IMR-90 (cell line): Measurements from ENCODE around the gene FLVCR2. TPM values are rescaled to one million over a fixed set of nuclear protein-coding genes. Genes with fewer than 3 reads are reported as not detected.
A peak's percentile ranks its signal among the peaks of the same experiment; 100 is the strongest.

ENCODE experiments used
- ATAC-seq: fragments of 200-7000 bp; cut with Tn5 transposase; 2 replicates; pipeline ENCODE4 v1.9.1; 2020; ENCODE audit warnings: low read depth, mild to moderate bottlenecking, moderate library complexity
- BruUV-seq: library from RNA; stranded (reverse); fragments of 400-500 nt; replicated peaks from 2 replicates; lab custom pipeline; 2021; lab: Mats Ljungman, UMichigan
- CTCF ChIA-PET: fragments of 300-600 bp; formaldehyde crosslinking; extraction: SDS; loops from one replicate; lab custom pipeline; 2021; ENCODE audit warnings: antibody characterized with exemption; lab: Yijun Ruan, JAX
- POLR2A ChIA-PET: fragments of 300-600 bp; sonication (Branson Sonifier 250); formaldehyde crosslinking; loops from one replicate; lab custom pipeline; 2022; ENCODE audit warnings: antibody characterized with exemption; ENCODE audit not compliant: unreplicated experiment; lab: Charles Lee
- DNase-seq: peaks from one replicate; pipeline ENCODE4 v3.0.0; 2013
- H2AFZ ChIP-seq: replicated peaks from 2 replicates; pipeline ENCODE3; 2013; ENCODE audit warnings: low read length, mild to moderate bottlenecking; ENCODE audit not compliant: poor library complexity
- H2AK5ac ChIP-seq: 2 replicates; pipeline ENCODE4 v1.6.1; 2013; ENCODE audit warnings: low read depth, low read length, inconsistent platforms
- H2AK9ac ChIP-seq: replicated peaks from 2 replicates; pipeline ENCODE3; 2013; ENCODE audit warnings: mild to moderate bottlenecking, low read depth, low read length, moderate library complexity; ENCODE audit not compliant: poor library complexity
- H2BK120ac ChIP-seq: 2 replicates; pipeline ENCODE4 v1.6.1; 2013; ENCODE audit warnings: low read depth, low read length, inconsistent platforms
- H2BK15ac ChIP-seq: 3 replicates; pipeline ENCODE4 v1.6.1; 2013; ENCODE audit warnings: low read depth, low read length, inconsistent platforms
- H2BK20ac ChIP-seq: 2 replicates; pipeline ENCODE4 v1.6.1; 2013; ENCODE audit warnings: low read depth, mild to moderate bottlenecking, inconsistent platforms, low read length, moderate library complexity
- H2BK5ac ChIP-seq: 2 replicates; pipeline ENCODE4 v1.6.1; 2013; ENCODE audit warnings: mild to moderate bottlenecking, low read depth, low read length, inconsistent platforms; ENCODE audit not compliant: poor library complexity, severe bottlenecking
- H3K14ac ChIP-seq: replicated peaks from 2 replicates; pipeline ENCODE4 v1.6.1; 2013; ENCODE audit warnings: low read depth, low read length, inconsistent platforms
- H3K18ac ChIP-seq: 2 replicates; pipeline ENCODE4 v1.6.1; 2013; ENCODE audit warnings: low read depth, low read length, control low read depth
- H3K23ac ChIP-seq: 2 replicates; pipeline ENCODE4 v1.6.1; 2013; ENCODE audit warnings: low read depth, low read length, inconsistent platforms
- H3K27ac ChIP-seq: 2 replicates; pipeline ENCODE4 v1.5.1; 2013; ENCODE audit warnings: mild to moderate bottlenecking, control low read depth, low read length; ENCODE audit not compliant: insufficient read depth
- H3K27me3 ChIP-seq: 2 replicates; pipeline ENCODE4 v1.6.1; 2013; ENCODE audit warnings: low read length; ENCODE audit not compliant: control insufficient read depth, insufficient read depth
- H3K36me3 ChIP-seq: 2 replicates; pipeline ENCODE4 v1.6.1; 2013; ENCODE audit warnings: low read length, mixed read lengths; ENCODE audit not compliant: control insufficient read depth, insufficient read depth
- H3K4ac ChIP-seq: 2 replicates; pipeline ENCODE4 v1.6.1; 2013; ENCODE audit warnings: low read depth, low read length, inconsistent platforms
- H3K4me1 ChIP-seq: 2 replicates; pipeline ENCODE4 v1.6.1; 2013; ENCODE audit warnings: low read length, mixed read lengths; ENCODE audit not compliant: control insufficient read depth, insufficient read depth
- H3K4me2 ChIP-seq: 2 replicates; pipeline ENCODE4 v1.6.1; 2013; ENCODE audit warnings: low read depth, mild to moderate bottlenecking, control low read depth, low read length, moderate library complexity
- H3K4me3 ChIP-seq: 2 replicates; pipeline ENCODE4 v1.5.1; 2013; ENCODE audit warnings: low read depth, mild to moderate bottlenecking, control low read depth, low read length, moderate library complexity; ENCODE audit not compliant: insufficient read depth
- H3K56ac ChIP-seq: 2 replicates; pipeline ENCODE4 v1.6.1; 2013; ENCODE audit warnings: low read length, inconsistent platforms; ENCODE audit not compliant: insufficient read depth; ENCODE audit errors: extremely low read depth
- H3K79me1 ChIP-seq, 2 experiments: 2 replicates each; pipeline ENCODE4 v1.6.1; 2013; ENCODE audit warnings: low read length in 2 of 2, inconsistent platforms in 1 of 2, low read depth in 1 of 2
- H3K9ac ChIP-seq: 2 replicates; pipeline ENCODE4 v1.6.1; 2013; ENCODE audit warnings: low read depth, low read length, control low read depth
- H3K9me1 ChIP-seq: 2 replicates; pipeline ENCODE4 v1.6.1; 2013; ENCODE audit warnings: low read length, inconsistent platforms; ENCODE audit not compliant: insufficient read depth
- H3K9me3 ChIP-seq: 2 replicates; pipeline ENCODE4 v1.6.1; 2013; ENCODE audit warnings: low read length; ENCODE audit not compliant: control insufficient read depth, insufficient read depth
- H4K20me1 ChIP-seq: 2 replicates; pipeline ENCODE4 v1.6.1; 2013; ENCODE audit warnings: low read length, inconsistent platforms; ENCODE audit not compliant: insufficient read depth
- H4K5ac ChIP-seq: 2 replicates; pipeline ENCODE4 v1.6.1; 2013; ENCODE audit warnings: mild to moderate bottlenecking, low read depth, low read length, control low read depth
- H4K8ac ChIP-seq, 2 experiments: 2 replicates each; pipeline ENCODE4 v1.6.1; 2013; ENCODE audit warnings: low read depth in 2 of 2, low read length in 2 of 2, control low read depth in 1 of 2, inconsistent platforms in 1 of 2
- H4K91ac ChIP-seq: 2 replicates; pipeline ENCODE4 v1.6.1; 2013; ENCODE audit warnings: low read depth, low read length, inconsistent platforms; ENCODE audit not compliant: insufficient read depth
- BHLHE40 ChIP-seq: fragments of 150-350 bp; IDR thresholded peaks from 2 replicates; pipeline ENCODE4 v1.6.1; 2016; ENCODE audit warnings: mild to moderate bottlenecking, low read depth, low read length
- CEBPB ChIP-seq: IDR thresholded peaks from 2 replicates; pipeline ENCODE4 v1.6.1; 2012; ENCODE audit warnings: low read depth, low read length, improper control_type of control experiment
- CHD1 ChIP-seq: IDR thresholded peaks from 2 replicates; pipeline ENCODE4 v1.6.1; 2012; ENCODE audit warnings: low read depth, low read length, improper control_type of control experiment
- CTCF ChIP-seq: conservative IDR thresholded peaks from 2 replicates; pipeline ENCODE4 v1.5.1; 2012; ENCODE audit warnings: mild to moderate bottlenecking, low read depth, low read length, improper control_type of control experiment
- ELK1 ChIP-seq: fragments of 150-350 bp; IDR thresholded peaks from 2 replicates; pipeline ENCODE4 v1.6.1; 2016; ENCODE audit warnings: low read depth, mild to moderate bottlenecking, low read length, moderate library complexity, borderline replicate concordance
- FOS ChIP-seq: fragments of 150-350 bp; IDR thresholded peaks from 2 replicates; pipeline ENCODE4 v1.6.1; 2016; ENCODE audit warnings: low read depth, low read length
- MAFK ChIP-seq: IDR thresholded peaks from 2 replicates; pipeline ENCODE4 v1.6.1; 2012; ENCODE audit warnings: low read depth, low read length, improper control_type of control experiment
- MAZ ChIP-seq: IDR thresholded peaks from 2 replicates; pipeline ENCODE4 v1.6.1; 2012; ENCODE audit warnings: low read depth, mild to moderate bottlenecking, low read length, improper control_type of control experiment, moderate library complexity, borderline replicate concordance
- MXI1 ChIP-seq: IDR thresholded peaks from 2 replicates; pipeline ENCODE4 v1.6.1; 2012; ENCODE audit warnings: low read depth, mild to moderate bottlenecking, low read length, moderate library complexity, borderline replicate concordance
- NFE2L2 ChIP-seq: fragments of 150-350 bp; IDR thresholded peaks from 2 replicates; pipeline ENCODE4 v1.6.1; 2016; ENCODE audit warnings: low read depth, mild to moderate bottlenecking, low read length
- POLR2A ChIP-seq: IDR thresholded peaks from 2 replicates; pipeline ENCODE4 v1.6.1; 2012; ENCODE audit warnings: mild to moderate bottlenecking, low read depth, low read length
- RAD21 ChIP-seq: IDR thresholded peaks from 2 replicates; pipeline ENCODE4 v1.6.1; 2012; ENCODE audit warnings: low read length, improper control_type of control experiment
- RCOR1 ChIP-seq: IDR thresholded peaks from 2 replicates; pipeline ENCODE4 v1.6.1; 2012; ENCODE audit warnings: mild to moderate bottlenecking, low read length, improper control_type of control experiment; ENCODE audit not compliant: insufficient replicate concordance
- RFX5 ChIP-seq: IDR thresholded peaks from 2 replicates; pipeline ENCODE4 v1.8.0; 2012; ENCODE audit warnings: low read depth, mild to moderate bottlenecking, low read length, moderate library complexity
- SMC3 ChIP-seq: fragments of 150-350 bp; IDR thresholded peaks from 2 replicates; pipeline ENCODE4 v1.6.1; 2016; ENCODE audit warnings: low read depth, mild to moderate bottlenecking, antibody characterized with exemption, low read length, moderate library complexity
- WGBS, 2 experiments: methylation state at CpG; one replicate each; pipeline versions ENCODE4 v1.1.5 to v1.1.7; 2013; ENCODE audit warnings: missing lambda C conversion rate in 2 of 2; ENCODE audit not compliant: insufficient read length in 1 of 2; ENCODE audit errors: extremely low coverage in 2 of 2; 5-methylcytosine and 5-hydroxymethylcytosine counted together
- dilution Hi-C: fragments of 300-500 bp; cut with HindIII; formaldehyde crosslinking; loops from one replicate; pipeline ENCODE4 v1.14.3; 2018; ENCODE audit warnings: low sequenced_read_pairs; ENCODE audit not compliant: unreplicated experiment
- in situ Hi-C: fragments of 300-500 bp; cut with MboI; formaldehyde crosslinking; loops from 3 replicates; pipeline ENCODE4 v1.14.3; 2019; ENCODE audit warnings: low sequenced_read_pairs, inconsistent platforms, mixed read lengths
- intact Hi-C: fragments of 100-400 bp; cut with micrococcal nuclease; formaldehyde crosslinking; loops from 2 replicates; pipeline ENCODE4 v1.10.0; 2022
- polyA plus RNA-seq, 3 experiments: library from polyadenylated mRNA; depleted of rRNA; stranded (reverse); fragments of >200 nt; gene quantifications; 2 replicates each; pipeline ENCODE4 v1.2.3, GENCODE V29; 2012; ENCODE audit warnings: low replicate concordance in 1 of 3
- total RNA-seq: library from RNA; depleted of rRNA; stranded (reverse); fragments of >200 nt; gene quantifications from 2 replicates; pipeline ENCODE4 v1.2.3, GENCODE V29; 2012
- TF ChIP-seq, protein P1 (sequence below): fragments of 150-350 bp; IDR thresholded peaks from 2 replicates; pipeline ENCODE4 v1.6.1; 2017; ENCODE audit warnings: mild to moderate bottlenecking, antibody characterized with exemption, low read length, low read depth

Gene FLVCR2
- total and polyA plus RNA-seq, 2 of the 4 experiments (the other 2 are of a cell fraction), result 0.94 to 1.4 TPM

- H3K9me1 ChIP-seq, result peaks cover 10% of the 10 kb centered on the region; the same call in 1 of the 2 replicates
- H4K5ac ChIP-seq, result no peak overlapping the region
- H2AK9ac ChIP-seq, result no peak overlapping the region
- H2BK15ac ChIP-seq, result no peak overlapping the region
- H3K27me3 ChIP-seq, result peaks cover 8% of the 10 kb centered on the region
- 0 out of 2 replicates have a peak overlapping the region, but pooled peaks have one; percentile 0 for H3K23ac ChIP-seq
- H3K79me1 ChIP-seq, result no peaks in the 10 kb centered on the region
- peak overlapping the region; percentile 89 for H2AFZ ChIP-seq
- intact Hi-C loops, result loop anchor here (5.0 kb wide), 1 partner anchor 403 kb away; the partner anchor contains the start of gene TGFB3
- H3K4me3 ChIP-seq, result peak overlapping the region; percentile 45
- DNase-seq (no peak), ATAC-seq (no peak)
- peaks cover 2% of the 10 kb centered on the region; the same call in 1 of the 2 replicates for H3K9me3 ChIP-seq
- no peak overlapping the region for H3K18ac ChIP-seq
- no TSS peak for BruUV-seq
- in situ Hi-C loops, result loop anchor here (5.0 to 10.0 kb wide), 2 partner anchors 73 to 405 kb away; partner anchors contain the start of genes IFT43 and TGFB3
- no peaks in the 10 kb centered on the region for H3K36me3 ChIP-seq
- no peak overlapping the region for H3K56ac ChIP-seq
- no peak overlapping the region for H2BK20ac ChIP-seq
- 94% methylated on average over 5 of the region's 13 CpGs; no CpG with 5 or more reads in 1 of the 2 experiments for WGBS, 2 experiments
- peaks cover 8% of the 10 kb centered on the region; the same call in 1 of the 2 replicates for H3K4me1 ChIP-seq
- ChIA-PET CTCF (interaction anchor here (1.2 to 6.1 kb wide), 2 partner anchors 8 to 73 kb away, joined by 4 to 125 read pairs; no protein-coding TSS in a partner anchor), POLR2A (no interaction called here)
- H2AK5ac ChIP-seq, result no peak overlapping the region
- dilution Hi-C loops, result no loop called here
- no peak overlapping the region for H3K9ac ChIP-seq
- no peak overlapping the region for H3K27ac ChIP-seq
- no peak overlapping the region for H2BK5ac ChIP-seq
- no peak overlapping the region for H4K8ac ChIP-seq
- no peak overlapping the region for H3K4ac ChIP-seq
- H2BK120ac ChIP-seq, result no peak overlapping the region
- peak overlapping the region; percentile 86 for H3K4me2 ChIP-seq
- TF ChIP-seq CEBPB, result no peak
- TF ChIP-seq BHLHE40, result no peak
- no peak for TF ChIP-seq MAFK
- no peak for TF ChIP-seq SMC3
- no peak for TF ChIP-seq POLR2A
- no peak for TF ChIP-seq CHD1
- TF ChIP-seq ELK1, result no peak
- no peak for TF ChIP-seq RFX5
- TF ChIP-seq, protein P1, sequence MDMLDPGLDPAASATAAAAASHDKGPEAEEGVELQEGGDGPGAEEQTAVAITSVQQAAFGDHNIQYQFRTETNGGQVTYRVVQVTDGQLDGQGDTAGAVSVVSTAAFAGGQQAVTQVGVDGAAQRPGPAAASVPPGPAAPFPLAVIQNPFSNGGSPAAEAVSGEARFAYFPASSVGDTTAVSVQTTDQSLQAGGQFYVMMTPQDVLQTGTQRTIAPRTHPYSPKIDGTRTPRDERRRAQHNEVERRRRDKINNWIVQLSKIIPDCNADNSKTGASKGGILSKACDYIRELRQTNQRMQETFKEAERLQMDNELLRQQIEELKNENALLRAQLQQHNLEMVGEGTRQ, result no peak
- TF ChIP-seq FOS, result no peak
- TF ChIP-seq MXI1, result no peak
- no peak for TF ChIP-seq NFE2L2
- TF ChIP-seq RAD21, result no peak
- TF ChIP-seq RCOR1, result no peak
- no peak for TF ChIP-seq MAZ
- no peak for TF ChIP-seq CTCF
- H3K14ac ChIP-seq, result no peak overlapping the region
- no peak overlapping the region for H4K91ac ChIP-seq
- H4K20me1 ChIP-seq, result no peaks in the 10 kb centered on the region
These were observed 981 bp downstream of the FLVCR2 start for GRCh38 chr14:75579338-75579864.
